ENCODE data around the gene C6orf62.

- TF ChIP-seq KDM1A (IDR thresholded peaks at IDR 0.05; ENCODE audit: low read depth) (no peak), ELK1 (IDR thresholded peaks at IDR 0.05; ENCODE audit: low read depth, low read length) (no peak), RAD21 (conservative IDR thresholded peaks at IDR 0.05 in 1 of 2, IDR thresholded peaks at IDR 0.05 in 1 of 2) (no peak), RFX5 (IDR thresholded peaks at IDR 0.05) (no peak), CTCF (IDR thresholded peaks at IDR 0.05) (no peak), POLR2A (IDR thresholded peaks at IDR 0.05; ENCODE audit: low read length) (no peak), CHD2 (IDR thresholded peaks at IDR 0.05; ENCODE audit: low read length, partially characterized antibody) (no peak), JUN (IDR thresholded peaks at IDR 0.05) (no peak), EP300 (IDR thresholded peaks at IDR 0.05) (no peak)
- TF ChIP-seq, protein P1, sequence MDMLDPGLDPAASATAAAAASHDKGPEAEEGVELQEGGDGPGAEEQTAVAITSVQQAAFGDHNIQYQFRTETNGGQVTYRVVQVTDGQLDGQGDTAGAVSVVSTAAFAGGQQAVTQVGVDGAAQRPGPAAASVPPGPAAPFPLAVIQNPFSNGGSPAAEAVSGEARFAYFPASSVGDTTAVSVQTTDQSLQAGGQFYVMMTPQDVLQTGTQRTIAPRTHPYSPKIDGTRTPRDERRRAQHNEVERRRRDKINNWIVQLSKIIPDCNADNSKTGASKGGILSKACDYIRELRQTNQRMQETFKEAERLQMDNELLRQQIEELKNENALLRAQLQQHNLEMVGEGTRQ (IDR thresholded peaks at IDR 0.05) = no peak
- TF ChIP-seq, protein P2, sequence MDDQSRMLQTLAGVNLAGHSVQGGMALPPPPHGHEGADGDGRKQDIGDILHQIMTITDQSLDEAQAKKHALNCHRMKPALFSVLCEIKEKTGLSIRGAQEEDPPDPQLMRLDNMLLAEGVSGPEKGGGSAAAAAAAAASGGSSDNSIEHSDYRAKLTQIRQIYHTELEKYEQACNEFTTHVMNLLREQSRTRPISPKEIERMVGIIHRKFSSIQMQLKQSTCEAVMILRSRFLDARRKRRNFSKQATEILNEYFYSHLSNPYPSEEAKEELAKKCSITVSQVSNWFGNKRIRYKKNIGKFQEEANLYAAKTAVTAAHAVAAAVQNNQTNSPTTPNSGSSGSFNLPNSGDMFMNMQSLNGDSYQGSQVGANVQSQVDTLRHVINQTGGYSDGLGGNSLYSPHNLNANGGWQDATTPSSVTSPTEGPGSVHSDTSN (IDR thresholded peaks at IDR 0.05) = no peak
These were observed 19.8 kb upstream of the C6orf62 start for GRCh38 chr6:24738741-24739140.

Data from A549 (cell line).